ENCODE measurements around the gene DNAH3. TPM values are rescaled to one million over a fixed set of nuclear protein-coding genes. Genes with fewer than 3 reads are reported as not detected.
"Not testable (repeated sequence)": the region's sequence is repeated elsewhere in the genome, so short reads cannot be mapped to it uniquely, and the experiment has no call there.

The DNAH3 gene
- total and polyA plus RNA-seq, 2 of the 13 experiments (the other 11 are each of a cell fraction or from before 2014, with no cell fraction given): 0.07 to 0.08 TPM

GRCh38 chr16:21055738-21056137, 94.9 kb downstream of the DNAH3 start:
- WGBS (ENCODE audit: low lambda C conversion rate): 2% methylated on average over 4 of the region's 4 CpGs
- DNase-seq (ENCODE audit: low spot score); H3K36me3 ChIP-seq (replicated peaks in 1 of 2; ENCODE audit: control insufficient read depth in 1 of 2, insufficient read depth in 2 of 2, low read length in 2 of 2); H2AFZ ChIP-seq (ENCODE audit: low read length); H4K20me1 ChIP-seq (ENCODE audit: insufficient read depth, low read length); H3K4me3 ChIP-seq (replicated peaks in 1 of 3; ENCODE audit: insufficient read depth in 1 of 3, low read depth in 2 of 3, low read length in 3 of 3); H3K4me2 ChIP-seq (ENCODE audit: low read depth, low read length); POLR2A ChIA-PET; H3K4me1 ChIP-seq (ENCODE audit: insufficient read depth, low read length); H3K79me2 ChIP-seq (ENCODE audit: insufficient read depth, low read length); BruUV-seq (replicated peaks); H3K27ac ChIP-seq (ENCODE audit: extremely low read length, insufficient read depth, low read length); H3K9me3 ChIP-seq (ENCODE audit: low read length); ATAC-seq; FAIRE-seq; CTCF ChIA-PET (ENCODE audit: low intra/inter-chr PET ratio, low total read pairs); intact Hi-C loops (cut with micrococcal nuclease; ENCODE audit: unreplicated experiment); in situ Hi-C loops (cut with HindIII; ENCODE audit: extremely low pct_ligation_motif_present, low pct_unique_long_range_greater_than_20kb); H3K9ac ChIP-seq (ENCODE audit: insufficient read depth, low read depth, low read length): not testable (repeated sequence)
- TF ChIP-seq ZNF121 (CRISPR knock-in tag; IDR thresholded peaks at IDR 0.05): peak; percentile 50; the same call in 1 of the 2 replicates
- H3K27me3 ChIP-seq (ENCODE audit: control insufficient read depth in 1 of 2, insufficient read depth in 2 of 2, low read length in 2 of 2): peaks cover 7 to 49% of the 10 kb centered on the region in 2 experiments

- DNase-seq (ENCODE audit: low spot score) (no peak), FAIRE-seq (no peak), ATAC-seq (no peak)
- Histone ChIP-seq H3K27me3 (ENCODE audit: control insufficient read depth in 1 of 2, insufficient read depth in 2 of 2, low read length in 2 of 2) (peaks cover 8 to 57% of the 10 kb centered on the region in 2 experiments), H3K27ac (ENCODE audit: extremely low read length, insufficient read depth, low read length) (no peak overlapping the region), H3K4me3 (replicated peaks in 1 of 3; ENCODE audit: insufficient read depth in 1 of 3, low read depth in 2 of 3, low read length in 3 of 3) (no peak overlapping the region), H3K79me2 (ENCODE audit: insufficient read depth, low read length) (no peaks in the 10 kb centered on the region), H3K36me3 (replicated peaks in 1 of 2; ENCODE audit: control insufficient read depth in 1 of 2, insufficient read depth in 2 of 2, low read length in 2 of 2) (no peaks in the 10 kb centered on the region), H3K9me3 (ENCODE audit: low read length) (no peaks in the 10 kb centered on the region), H2AFZ (ENCODE audit: low read length) (no peak overlapping the region), H3K9ac (ENCODE audit: insufficient read depth, low read depth, low read length) (no peak overlapping the region), H4K20me1 (ENCODE audit: insufficient read depth, low read length) (no peaks in the 10 kb centered on the region), H3K4me1 (ENCODE audit: insufficient read depth, low read length) (no peaks in the 10 kb centered on the region), H3K4me2 (ENCODE audit: low read depth, low read length) (no peak overlapping the region)
- no TSS peak for BruUV-seq (replicated peaks)
- WGBS (ENCODE audit: low lambda C conversion rate): 5% methylated on average over 1 of the region's 1 CpG
- POLR2A ChIA-PET: no interaction called here
- in situ Hi-C loops (cut with HindIII; ENCODE audit: extremely low pct_ligation_motif_present, low pct_unique_long_range_greater_than_20kb): no loop called here
- CTCF ChIA-PET (ENCODE audit: low intra/inter-chr PET ratio, low total read pairs): no interaction called here
- intact Hi-C loops (cut with micrococcal nuclease; ENCODE audit: unreplicated experiment): no loop called here
- TF ChIP-seq AKAP8 (CRISPR knock-in tag; IDR thresholded peaks at IDR 0.05): no peak
- TF ChIP-seq ZNF512 (CRISPR knock-in tag; IDR thresholded peaks at IDR 0.05): no peak
- no peak for TF ChIP-seq ZSCAN20 (CRISPR knock-in tag; IDR thresholded peaks at IDR 0.05; ENCODE audit: borderline replicate concordance)
- TF ChIP-seq HNF4A (CRISPR knock-in tag; IDR thresholded peaks at IDR 0.05): no peak
- no peak for TF ChIP-seq REST (IDR thresholded peaks at IDR 0.05; ENCODE audit: borderline replicate concordance in 1 of 2, low read depth in 1 of 2, low read length in 2 of 2)
- TF ChIP-seq ZNF138 (CRISPR knock-in tag; IDR thresholded peaks at IDR 0.05; ENCODE audit: low read depth): no peak
Measured at GRCh38 chr16:21053590-21053989, 97.1 kb downstream of the DNAH3 start.

Measured in HepG2 (cell line).